Sigmoid colon (tissue), 7 donors: ENCODE data around the gene NHERF1. TPM values are rescaled to one million over a fixed set of nuclear protein-coding genes. Genes with fewer than 3 reads are reported as not detected.

Experiments
- DNase-seq: peaks from one replicate; pipeline ENCODE4 v3.0.0-alpha.2; 2019
- H3K27ac ChIP-seq, 4 donors: fragments of 200-600 bp; sonication (generic); one replicate each; pipeline ENCODE4 v1.5.1; 2016 to 2019; ENCODE audit warnings: mild to moderate bottlenecking in 1 of 4
- H3K27me3 ChIP-seq, 3 donors: fragments of 200-600 bp; sonication (generic); one replicate each; pipeline ENCODE4 v1.5.1; 2019; ENCODE audit warnings: mild to moderate bottlenecking in 1 of 3
- H3K36me3 ChIP-seq, 4 donors: fragments of 200-600 bp; sonication (generic); one replicate each; pipeline ENCODE4 v1.5.1; 2016 to 2019
- H3K4me1 ChIP-seq, 4 donors: fragments of 200-600 bp; sonication (generic); one replicate each; pipeline ENCODE4 v1.5.1; 2017 to 2019
- H3K4me3 ChIP-seq, 4 donors: fragments of 200-600 bp; sonication (generic); one replicate each; pipeline ENCODE4 v1.5.1; 2017 to 2019; ENCODE audit warnings: mild to moderate bottlenecking in 2 of 4, moderate library complexity in 1 of 4
- H3K9me3 ChIP-seq, 4 donors: fragments of 200-600 bp in 3 of 4; sonication (generic) in 3 of 4; one replicate each; pipeline versions ENCODE4 v1.5.1 to v1.6.1; 2013 to 2019
- CTCF ChIP-seq, 4 experiments: fragments of 450-650 bp in 3 of 4; fragments of 200-600 bp in 1 of 4; IDR thresholded peaks; one replicate each; pipeline ENCODE4 v1.5.1; 2016 to 2019; ENCODE audit warnings: antibody characterized with exemption in 4 of 4, mild to moderate bottlenecking in 3 of 4, moderate library complexity in 2 of 4
- EP300 ChIP-seq, 4 donors: sonication (generic); formaldehyde crosslinking; IDR thresholded peaks; one replicate each; pipeline ENCODE4 v1.6.1; 2017; ENCODE audit warnings: antibody characterized with exemption in 4 of 4
- POLR2A ChIP-seq, 2 donors: fragments of 450-650 bp; IDR thresholded peaks; one replicate each; pipeline ENCODE4 v1.6.1; 2016; ENCODE audit warnings: antibody characterized with exemption in 2 of 2, mild to moderate bottlenecking in 2 of 2, moderate library complexity in 2 of 2
- POLR2AphosphoS5 ChIP-seq, 4 donors: sonication (generic); formaldehyde crosslinking; IDR thresholded peaks; one replicate each; pipeline ENCODE4 v1.6.1; 2017; ENCODE audit warnings: antibody characterized with exemption in 4 of 4
- WGBS, 2 donors: extraction: QIAGEN DNeasy Blood & Tissue Kit; methylation state at CpG; one replicate each; pipeline ENCODE4 v1.1.7; 2013; 5-methylcytosine and 5-hydroxymethylcytosine counted together
- intact Hi-C: fragments of 100-400 bp; cut with DNase I; formaldehyde crosslinking; loops from one replicate; pipeline ENCODE4 v1.15.1; 2023
- polyA plus RNA-seq, 3 donors: library from polyadenylated mRNA; stranded (reverse); fragments of 200-250 nt; gene quantifications; one replicate each; pipeline ENCODE4 v1.2.3, GENCODE V29; 2013
- total RNA-seq, 4 donors: library from RNA; depleted of rRNA; stranded (reverse); fragments of >200 nt; gene quantifications; one replicate each; pipeline ENCODE4 v1.1.0, GENCODE V29; 2016
- donor health status: healthy with polysubstance abuse.
- donor health status: Bipolar disorder and iron deficiency.
- donor health status: healthy.

Gene NHERF1
- total and polyA plus RNA-seq, 7 donors, result 6.6 to 420 (median 12.5) TPM

GRCh38 chr17:74804683-74805082, 56.3 kb downstream of the NHERF1 start:
- 96 to 98% methylated on average over 7 of the region's 7 CpGs for WGBS, 2 donors
- Histone ChIP-seq H3K4me3 (no peak overlapping the region), H3K27me3 (no peaks in the 10 kb centered on the region), H3K9me3 (no peaks in the 10 kb centered on the region), H3K4me1 (peaks cover 0 to 21% (median 20%) of the 10 kb centered on the region in 4 donors), H3K27ac (peak overlapping the region in 2 of 4 donors; percentile 61 to 66), H3K36me3 (peaks cover 0 to 17% (median 3%) of the 10 kb centered on the region in 4 donors)
- TF ChIP-seq EP300 (IDR thresholded peaks at IDR 0.05) (no peak), CTCF (IDR thresholded peaks at IDR 0.05) (no peak), POLR2A (IDR thresholded peaks at IDR 0.05) (no peak), POLR2AphosphoS5 (IDR thresholded peaks at IDR 0.05) (no peak)
- intact Hi-C loops, result no loop called here
- DNase-seq, result no peak

- no peak overlapping the region for H3K27ac ChIP-seq
- 85 to 88% methylated on average over 15 of the region's 15 CpGs for WGBS, 2 donors
- no peak for DNase-seq
- H3K36me3 ChIP-seq, result peaks cover 0 to 15% (median 3%) of the 10 kb centered on the region in 4 donors
- peaks cover 0 to 21% (median 20%) of the 10 kb centered on the region in 4 donors for H3K4me1 ChIP-seq
- no peak overlapping the region for H3K4me3 ChIP-seq
- no peaks in the 10 kb centered on the region for H3K27me3 ChIP-seq
- H3K9me3 ChIP-seq, result no peaks in the 10 kb centered on the region
- TF ChIP-seq POLR2AphosphoS5 (IDR thresholded peaks at IDR 0.05) (no peak), CTCF (IDR thresholded peaks at IDR 0.05) (no peak), POLR2A (IDR thresholded peaks at IDR 0.05) (no peak), EP300 (IDR thresholded peaks at IDR 0.05) (no peak)
- intact Hi-C loops, result no loop called here
These were observed 57.2 kb downstream of the NHERF1 start for GRCh38 chr17:74805591-74805991.

- no peak overlapping the region for H3K4me3 ChIP-seq
- no peak for DNase-seq
- H3K9me3 ChIP-seq, result no peaks in the 10 kb centered on the region
- TF ChIP-seq POLR2AphosphoS5 (IDR thresholded peaks at IDR 0.05), result no peak
- TF ChIP-seq EP300 (IDR thresholded peaks at IDR 0.05), result no peak
- no peak for TF ChIP-seq CTCF (IDR thresholded peaks at IDR 0.05)
- TF ChIP-seq POLR2A (IDR thresholded peaks at IDR 0.05), result no peak
- H3K27me3 ChIP-seq, result no peaks in the 10 kb centered on the region
- WGBS, 2 donors, result 89 to 93% methylated on average over 10 of the region's 10 CpGs
- H3K27ac ChIP-seq, result no peak overlapping the region
- peaks cover 0 to 21% (median 20%) of the 10 kb centered on the region in 4 donors for H3K4me1 ChIP-seq
- peaks cover 0 to 8% (median 3%) of the 10 kb centered on the region in 4 donors for H3K36me3 ChIP-seq
- intact Hi-C loops, result no loop called here
These were observed 57.9 kb downstream of the NHERF1 start for GRCh38 chr17:74806334-74806733.

- Histone ChIP-seq H3K4me1 (peaks cover 0 to 25% (median 23%) of the 10 kb centered on the region in 4 donors), H3K4me3 (no peak overlapping the region), H3K27me3 (no peaks in the 10 kb centered on the region), H3K36me3 (peaks cover 0 to 7% (median 3%) of the 10 kb centered on the region in 4 donors), H3K27ac (no peak overlapping the region), H3K9me3 (no peaks in the 10 kb centered on the region)
- intact Hi-C loops, result no loop called here
- no peak for DNase-seq
- no peak for TF ChIP-seq POLR2A (IDR thresholded peaks at IDR 0.05)
- 88 to 94% methylated on average over 13 of the region's 13 CpGs for WGBS, 2 donors
These were observed 59.0 kb downstream of the NHERF1 start for GRCh38 chr17:74807441-74807840.

- no peaks in the 10 kb centered on the region for H3K27me3 ChIP-seq
- DNase-seq, result no peak
- H3K36me3 ChIP-seq, result peaks cover 0 to 7% (median 3%) of the 10 kb centered on the region in 4 donors
- intact Hi-C loops, result no loop called here
- no peak for TF ChIP-seq CTCF (IDR thresholded peaks at IDR 0.05)
- no peak for TF ChIP-seq POLR2AphosphoS5 (IDR thresholded peaks at IDR 0.05)
- no peak for TF ChIP-seq POLR2A (IDR thresholded peaks at IDR 0.05)
- TF ChIP-seq EP300 (IDR thresholded peaks at IDR 0.05), result no peak
- H3K4me1 ChIP-seq, result peaks cover 0 to 28% (median 23%) of the 10 kb centered on the region in 4 donors
- no peaks in the 10 kb centered on the region for H3K9me3 ChIP-seq
- H3K4me3 ChIP-seq, result no peak overlapping the region
- no peak overlapping the region for H3K27ac ChIP-seq
- WGBS, 2 donors, result 67 to 69% methylated on average over 6 of the region's 6 CpGs
These were observed 59.5 kb downstream of the NHERF1 start for GRCh38 chr17:74807925-74808324.
